Epithelial cell of proximal tubule (primary cell): ENCODE data around the gene TPCN1. TPM values are rescaled to one million over a fixed set of nuclear protein-coding genes. Genes with fewer than 3 reads are reported as not detected.

Source experiments
- DNase-seq: peaks from one replicate; pipeline ENCODE4 v3.0.0-alpha.2; 2011; ENCODE audit warnings: low read depth
- H3K4me3 ChIP-seq: 2 replicates; pipeline ENCODE4 v1.5.1; 2011; ENCODE audit warnings: low read depth, mild to moderate bottlenecking, low read length
- total RNA-seq: library from RNA; depleted of rRNA; stranded (reverse); fragments of >200 nt; gene quantifications from 2 replicates; pipeline ENCODE4 v1.2.3, GENCODE V29; 2015
- TF ChIP-seq, protein P1 (sequence below): conservative IDR thresholded peaks from 2 replicates; pipeline ENCODE4 v1.5.1; 2012; ENCODE audit warnings: low read depth, mild to moderate bottlenecking, low read length

Gene TPCN1
- total RNA-seq, 1 donor from 2014 or later, result 32.0 TPM

DNA sequence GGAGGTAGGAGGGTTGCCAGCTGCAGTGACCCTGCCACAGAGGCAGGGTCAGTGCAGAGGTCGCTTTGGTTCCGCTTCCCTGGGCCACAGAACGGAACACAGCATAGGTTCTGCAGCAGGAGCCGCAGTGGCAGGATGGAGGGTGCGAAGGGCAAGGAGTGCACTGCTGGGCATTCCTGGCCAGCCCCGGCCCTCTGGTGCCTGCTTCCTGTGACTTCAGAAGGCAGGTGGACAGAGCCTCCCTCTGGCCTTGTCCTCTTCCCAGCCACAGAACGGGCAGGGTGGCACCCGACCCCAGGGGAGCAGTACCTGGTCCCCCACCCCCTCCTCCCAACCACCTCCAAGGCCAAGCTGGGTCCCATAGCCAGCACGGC, 75.9 kb downstream of the TPCN1 start:
- TF ChIP-seq, protein P1, sequence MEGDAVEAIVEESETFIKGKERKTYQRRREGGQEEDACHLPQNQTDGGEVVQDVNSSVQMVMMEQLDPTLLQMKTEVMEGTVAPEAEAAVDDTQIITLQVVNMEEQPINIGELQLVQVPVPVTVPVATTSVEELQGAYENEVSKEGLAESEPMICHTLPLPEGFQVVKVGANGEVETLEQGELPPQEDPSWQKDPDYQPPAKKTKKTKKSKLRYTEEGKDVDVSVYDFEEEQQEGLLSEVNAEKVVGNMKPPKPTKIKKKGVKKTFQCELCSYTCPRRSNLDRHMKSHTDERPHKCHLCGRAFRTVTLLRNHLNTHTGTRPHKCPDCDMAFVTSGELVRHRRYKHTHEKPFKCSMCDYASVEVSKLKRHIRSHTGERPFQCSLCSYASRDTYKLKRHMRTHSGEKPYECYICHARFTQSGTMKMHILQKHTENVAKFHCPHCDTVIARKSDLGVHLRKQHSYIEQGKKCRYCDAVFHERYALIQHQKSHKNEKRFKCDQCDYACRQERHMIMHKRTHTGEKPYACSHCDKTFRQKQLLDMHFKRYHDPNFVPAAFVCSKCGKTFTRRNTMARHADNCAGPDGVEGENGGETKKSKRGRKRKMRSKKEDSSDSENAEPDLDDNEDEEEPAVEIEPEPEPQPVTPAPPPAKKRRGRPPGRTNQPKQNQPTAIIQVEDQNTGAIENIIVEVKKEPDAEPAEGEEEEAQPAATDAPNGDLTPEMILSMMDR, result no peak
- H3K4me3 ChIP-seq, result no peak overlapping the region
- DNase-seq, result no peak

DNA sequence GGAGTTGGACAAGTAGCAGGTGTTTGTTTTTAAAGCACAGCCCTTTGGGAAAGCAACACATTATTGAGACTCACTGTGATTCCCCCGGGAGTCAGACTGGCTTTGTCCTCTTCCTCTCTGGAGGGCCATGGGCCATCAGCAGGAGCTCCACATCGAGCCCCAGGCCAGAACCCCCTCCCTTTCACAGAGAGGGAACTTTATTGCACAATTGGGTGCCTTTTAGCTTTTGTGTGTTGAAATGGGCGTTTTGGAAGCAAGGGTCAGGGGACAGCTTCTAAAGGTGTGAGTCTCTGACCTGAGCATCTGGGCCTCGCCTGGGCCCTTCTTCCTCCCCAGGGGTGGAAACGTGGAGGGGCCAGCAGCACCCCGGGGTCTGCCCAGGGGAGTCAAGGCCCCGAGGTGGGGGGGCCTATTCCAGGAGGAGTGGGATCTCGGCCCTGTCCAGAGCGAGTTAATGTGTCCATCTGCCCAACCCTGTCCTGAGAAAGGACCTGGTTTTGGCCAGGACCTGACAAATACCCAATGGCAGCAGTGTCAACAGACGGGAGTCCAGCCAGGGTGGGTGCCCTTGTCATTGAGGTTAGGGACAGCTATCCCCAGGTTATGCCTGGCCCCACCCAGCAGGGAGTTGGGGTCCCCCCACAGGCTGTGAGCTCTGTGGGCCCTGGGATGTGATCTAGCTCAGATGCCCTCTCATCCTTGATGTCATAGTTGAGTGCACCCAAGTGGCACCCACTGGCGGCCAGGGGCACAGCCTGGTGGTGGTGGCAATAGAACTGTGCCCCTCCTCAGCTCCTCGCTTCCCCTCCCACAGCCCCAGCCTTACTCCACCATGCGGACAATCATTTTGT, 76.6 kb downstream of the TPCN1 start:
- no peak for DNase-seq
- H3K4me3 ChIP-seq, result no peak overlapping the region
- TF ChIP-seq, protein P1, result no peak

DNA sequence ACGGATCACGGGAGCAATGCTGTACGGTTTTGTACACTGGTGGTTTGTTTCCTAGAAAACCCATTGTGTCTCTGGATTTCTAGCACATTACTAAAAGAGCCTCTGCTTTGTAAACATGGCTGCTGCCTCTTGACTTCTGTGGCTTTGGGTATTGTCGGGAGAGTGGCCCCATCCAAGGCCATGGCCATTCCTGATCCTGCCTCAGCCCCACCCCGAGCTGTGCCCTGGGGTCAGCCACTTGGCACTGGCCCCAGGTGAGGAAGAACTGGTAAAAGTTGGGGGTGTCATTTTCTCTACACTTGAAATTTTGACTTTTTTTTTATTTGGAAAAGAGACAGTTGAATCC, 77.2 kb downstream of the TPCN1 start:
- TF ChIP-seq, protein P1, result no peak
- H3K4me3 ChIP-seq, result no peak overlapping the region

DNA sequence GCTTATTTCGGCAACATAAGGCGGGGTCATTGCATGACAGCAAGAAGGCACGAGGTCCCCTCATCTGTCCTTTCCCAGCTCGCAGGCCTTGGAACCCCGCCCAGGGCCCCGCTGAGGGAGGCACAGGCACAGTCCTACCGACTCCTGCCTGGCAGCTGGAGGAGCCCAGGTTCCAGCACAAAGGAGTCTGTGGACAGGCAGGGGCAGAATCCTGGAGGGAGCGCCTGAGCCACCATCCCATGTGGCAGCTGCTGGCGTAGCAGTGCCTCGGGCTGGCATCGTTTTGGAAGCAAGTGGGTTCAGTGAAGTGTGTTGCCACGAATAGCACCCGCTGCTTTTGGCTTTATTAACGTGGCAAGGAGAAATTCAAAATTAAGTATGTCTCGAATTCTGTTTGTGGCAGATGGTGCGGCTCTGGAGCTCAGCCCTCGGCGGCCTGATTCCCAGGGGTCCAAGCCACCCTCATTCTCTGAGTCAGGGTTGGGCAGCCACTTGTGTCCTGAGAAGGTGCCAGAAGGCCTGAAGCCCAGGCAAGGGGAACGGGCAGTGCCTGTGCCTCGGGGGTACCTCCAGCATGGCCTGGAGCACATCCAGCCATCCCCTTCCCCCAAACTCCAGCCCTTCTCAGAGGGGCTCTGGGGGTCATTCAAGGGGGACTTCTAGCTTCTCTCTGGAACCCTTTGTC, 77.7 kb downstream of the TPCN1 start:
- TF ChIP-seq, protein P1, result no peak
- H3K4me3 ChIP-seq, result no peak overlapping the region
- no peak for DNase-seq

More for the DNA sequence above, 77.2 kb downstream of the TPCN1 start:
- DNase-seq, result no peak

DNA sequence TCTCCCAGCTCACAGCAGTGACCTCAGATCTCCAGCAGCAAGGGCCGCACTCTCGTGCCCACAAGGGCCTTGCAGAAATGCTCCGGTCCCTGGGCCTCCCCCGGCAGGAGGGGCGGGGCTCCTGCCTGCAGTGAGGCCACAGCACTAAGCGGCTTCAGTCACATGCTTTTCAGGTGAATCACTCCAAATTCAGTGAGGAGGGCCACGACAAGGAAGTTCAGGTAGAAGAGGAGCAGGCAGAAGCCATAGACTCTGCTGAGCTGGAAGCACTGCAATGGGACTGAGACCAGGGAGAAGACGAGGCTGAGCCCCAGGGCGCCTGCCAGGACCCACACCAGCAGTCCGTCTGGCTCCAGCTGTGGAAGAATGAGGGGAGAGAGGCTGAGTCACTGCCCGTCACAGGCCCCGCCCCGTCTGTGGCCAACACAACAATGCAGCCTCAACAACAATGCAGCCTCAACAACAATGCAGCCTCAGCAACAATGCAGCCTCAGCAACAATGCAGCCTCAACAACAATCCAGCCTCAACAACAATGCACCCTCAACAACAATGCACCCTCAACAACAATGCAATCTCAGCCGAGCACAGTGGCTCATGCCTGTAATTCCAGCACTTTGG, 78.5 kb downstream of the TPCN1 start:
- TF ChIP-seq, protein P1, result no peak
- no peak overlapping the region for H3K4me3 ChIP-seq
- peak; percentile 41 for DNase-seq

DNA sequence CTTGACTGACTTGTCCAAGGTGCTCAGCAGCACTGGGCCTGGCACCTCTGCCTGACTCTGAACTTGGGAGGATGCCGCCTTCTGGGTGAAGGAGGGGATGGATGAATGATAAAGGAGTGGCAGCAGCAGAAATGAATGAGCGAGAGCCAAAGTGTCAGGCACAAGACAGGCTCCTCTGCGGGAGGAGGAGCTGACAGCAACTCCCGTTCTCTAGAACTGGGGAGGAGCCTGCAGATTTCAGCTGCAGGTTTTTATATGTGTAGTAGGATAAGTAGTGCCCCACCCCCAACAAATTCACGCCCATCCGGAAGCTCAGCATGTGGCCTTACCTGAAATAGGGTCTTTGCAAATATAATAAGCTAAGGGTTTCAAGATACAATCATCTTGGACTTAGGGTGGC, 80.5 kb downstream of the TPCN1 start:
- no peak overlapping the region for H3K4me3 ChIP-seq
- TF ChIP-seq, protein P1, result no peak
- DNase-seq, result no peak
